ENCODE measurements around the gene TCF7L1. TPM values are rescaled to one million over a fixed set of nuclear protein-coding genes. Genes with fewer than 3 reads are reported as not detected.

TCF7L1 gene
- total and polyA plus RNA-seq, 2 donors (not counting 3 experiments of a cell fraction or from before 2014, with no cell fraction given) = 9.6 to 17.4 TPM

DNA sequence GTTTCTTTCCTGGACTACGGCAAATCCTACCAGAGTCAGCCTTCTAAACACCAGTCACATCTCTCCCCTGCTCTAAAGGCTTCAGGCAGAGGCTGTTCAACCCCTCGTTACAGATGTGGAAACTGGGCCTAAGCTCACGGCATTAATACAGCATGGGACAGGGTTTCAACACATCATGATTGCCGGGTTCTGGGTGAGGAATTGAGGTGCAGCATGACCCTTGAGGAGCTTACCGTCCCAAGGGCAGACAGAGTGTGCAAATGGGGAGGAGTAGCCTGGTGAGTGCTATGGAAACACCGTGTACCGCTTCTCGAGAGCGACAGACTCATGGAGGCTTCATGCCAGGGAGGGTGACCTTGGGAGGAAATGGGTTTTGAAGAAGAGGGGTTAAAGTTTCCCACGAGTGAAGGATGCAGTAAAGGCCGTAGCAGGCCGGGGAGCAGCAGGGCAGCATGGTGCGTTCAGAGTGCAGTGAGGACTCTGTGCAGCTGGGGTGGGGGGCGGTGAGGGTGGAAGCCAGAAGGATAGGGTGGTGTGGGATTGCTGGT, 143.5 kb downstream of the TCF7L1 start:
- H3K79me2 ChIP-seq (ENCODE audit: control insufficient read depth, insufficient read depth, low read length) = no peaks in the 10 kb centered on the region
- no TSS peak for BruUV-seq (replicated peaks)
- H3K9me1 ChIP-seq (replicated peaks; ENCODE audit: control insufficient read depth, extremely low read depth, insufficient read depth, low read length) = no peaks in the 10 kb centered on the region
- no peak overlapping the region for H3K9ac ChIP-seq (replicated peaks; ENCODE audit: extremely low read depth, insufficient read depth, low read length)
- FAIRE-seq (no peak), DNase-seq (ENCODE audit: low read depth, low spot score) (no peak)
- no peaks in the 10 kb centered on the region for H4K20me1 ChIP-seq (replicated peaks; ENCODE audit: control insufficient read depth, extremely low read depth, insufficient read depth, low read length)
- H3K4me1 ChIP-seq (ENCODE audit: control insufficient read depth, extremely low read depth, insufficient read depth, low read length) = peaks cover 9% of the 10 kb centered on the region
- dilution Hi-C loops (cut with MboI; ENCODE audit: extremely low pct_ligation_motif_present, low sequenced_read_pairs) (no loop called here), intact Hi-C loops (cut with micrococcal nuclease) (no loop called here)
- no peak overlapping the region for H2AFZ ChIP-seq (ENCODE audit: low read depth, low read length)
- no peaks in the 10 kb centered on the region for H3K36me3 ChIP-seq (ENCODE audit: control insufficient read depth in 2 of 2, extremely low read depth in 1 of 2, insufficient read depth in 2 of 2, low read length in 2 of 2)
- no peak overlapping the region for H3K4me3 ChIP-seq (replicated peaks in 1 of 3; ENCODE audit: insufficient read depth in 1 of 3, low read depth in 1 of 3, low read length in 3 of 3)
- TF ChIP-seq, protein P1, sequence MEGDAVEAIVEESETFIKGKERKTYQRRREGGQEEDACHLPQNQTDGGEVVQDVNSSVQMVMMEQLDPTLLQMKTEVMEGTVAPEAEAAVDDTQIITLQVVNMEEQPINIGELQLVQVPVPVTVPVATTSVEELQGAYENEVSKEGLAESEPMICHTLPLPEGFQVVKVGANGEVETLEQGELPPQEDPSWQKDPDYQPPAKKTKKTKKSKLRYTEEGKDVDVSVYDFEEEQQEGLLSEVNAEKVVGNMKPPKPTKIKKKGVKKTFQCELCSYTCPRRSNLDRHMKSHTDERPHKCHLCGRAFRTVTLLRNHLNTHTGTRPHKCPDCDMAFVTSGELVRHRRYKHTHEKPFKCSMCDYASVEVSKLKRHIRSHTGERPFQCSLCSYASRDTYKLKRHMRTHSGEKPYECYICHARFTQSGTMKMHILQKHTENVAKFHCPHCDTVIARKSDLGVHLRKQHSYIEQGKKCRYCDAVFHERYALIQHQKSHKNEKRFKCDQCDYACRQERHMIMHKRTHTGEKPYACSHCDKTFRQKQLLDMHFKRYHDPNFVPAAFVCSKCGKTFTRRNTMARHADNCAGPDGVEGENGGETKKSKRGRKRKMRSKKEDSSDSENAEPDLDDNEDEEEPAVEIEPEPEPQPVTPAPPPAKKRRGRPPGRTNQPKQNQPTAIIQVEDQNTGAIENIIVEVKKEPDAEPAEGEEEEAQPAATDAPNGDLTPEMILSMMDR (IDR thresholded peaks at IDR 0.05; ENCODE audit: extremely low read depth in 1 of 2, insufficient read depth in 1 of 2, low read depth in 1 of 2, low read length in 2 of 2) = no peak
- TF ChIP-seq POLR2AphosphoS5 (IDR thresholded peaks at IDR 0.05; ENCODE audit: insufficient read depth, low read depth, low read length) (no peak), MYC (IDR thresholded peaks at IDR 0.05; ENCODE audit: low read depth, low read length) (no peak), EZH2 (IDR thresholded peaks at IDR 0.05; ENCODE audit: borderline replicate concordance, low read depth, low read length, severe bottlenecking) (no peak), GATA2 (IDR thresholded peaks at IDR 0.05; ENCODE audit: insufficient read depth, insufficient read length, low read depth, low read length) (no peak), JUN (IDR thresholded peaks at IDR 0.05; ENCODE audit: borderline replicate concordance, insufficient read depth, insufficient read length, low read depth) (no peak), FOS (IDR thresholded peaks at IDR 0.05; ENCODE audit: borderline replicate concordance, insufficient read depth, low read length) (no peak), POLR2A (IDR thresholded peaks at IDR 0.05; ENCODE audit: low read depth, low read length) (no peak)
- TF ChIP-seq, protein P2, sequence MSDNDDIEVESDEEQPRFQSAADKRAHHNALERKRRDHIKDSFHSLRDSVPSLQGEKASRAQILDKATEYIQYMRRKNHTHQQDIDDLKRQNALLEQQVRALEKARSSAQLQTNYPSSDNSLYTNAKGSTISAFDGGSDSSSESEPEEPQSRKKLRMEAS (IDR thresholded peaks at IDR 0.05; ENCODE audit: insufficient read depth, insufficient read length) = no peak
- no peaks in the 10 kb centered on the region for H3K27me3 ChIP-seq (ENCODE audit: control insufficient read depth in 2 of 2, insufficient read depth in 2 of 2, low read length in 2 of 2)
- no peaks in the 10 kb centered on the region for H3K9me3 ChIP-seq (replicated peaks; ENCODE audit: control insufficient read depth, insufficient read depth, low read length)
- POLR2A ChIA-PET = no interaction called here
- H3K27ac ChIP-seq (ENCODE audit: insufficient read depth, low read depth, low read length) = no peak overlapping the region
- H3K4me2 ChIP-seq (ENCODE audit: insufficient read depth, low read length) = no peak overlapping the region
- CTCF ChIA-PET = interaction anchor here (2.0 to 2.4 kb wide), 2 partner anchors 9 to 10 kb away, joined by 6 to 10 read pairs; no protein-coding TSS in a partner anchor

Measured in endothelial cell of umbilical vein (primary cell).